Tibial nerve (tissue), 4 donors: Measurements from ENCODE around the gene MEGF6. TPM values are rescaled to one million over a fixed set of nuclear protein-coding genes. Genes with fewer than 3 reads are reported as not detected.

ENCODE experiments used
- DNase-seq, 2 donors: peaks; one replicate each; pipeline ENCODE4 v3.0.0-alpha.2; 2019; ENCODE audit warnings: low spot score in 2 of 2
- H3K27ac ChIP-seq, 4 donors: fragments of 200-600 bp; sonication (generic) in 3 of 4; one replicate each; pipeline ENCODE4 v1.5.1; 2017 to 2019; ENCODE audit warnings: mild to moderate bottlenecking in 1 of 4
- H3K27me3 ChIP-seq, 2 donors: fragments of 200-600 bp; sonication (generic) in 1 of 2; one replicate each; pipeline versions ENCODE4 v1.5.1 to v1.6.0; 2017 to 2019
- H3K36me3 ChIP-seq, 3 donors: fragments of 200-600 bp; sonication (generic); one replicate each; pipeline ENCODE4 v1.5.1; 2018 to 2019
- H3K4me1 ChIP-seq, 4 donors: fragments of 200-600 bp; sonication (generic) in 3 of 4; one replicate each; pipeline ENCODE4 v1.5.1; 2017 to 2019
- H3K4me3 ChIP-seq, 4 donors: fragments of 200-600 bp; sonication (generic) in 3 of 4; one replicate each; pipeline ENCODE4 v1.5.1; 2017 to 2019; ENCODE audit warnings: mild to moderate bottlenecking in 1 of 4, moderate library complexity in 1 of 4
- H3K9me3 ChIP-seq, 4 donors: fragments of 200-600 bp; sonication (generic) in 3 of 4; one replicate each; pipeline ENCODE4 v1.5.1; 2017 to 2019
- CTCF ChIP-seq, 5 experiments: fragments of 200-600 bp in 3 of 5; fragments of 450-650 bp in 2 of 5; sonication (generic) in 3 of 5; IDR thresholded peaks; one replicate each; pipeline ENCODE4 v1.5.1; 2016 to 2019; ENCODE audit warnings: antibody characterized with exemption in 5 of 5, mild to moderate bottlenecking in 3 of 5, moderate library complexity in 2 of 5
- EP300 ChIP-seq, 2 donors: sonication (generic); formaldehyde crosslinking; IDR thresholded peaks; one replicate each; pipeline ENCODE4 v1.6.1; 2017; ENCODE audit warnings: antibody characterized with exemption in 2 of 2, mild to moderate bottlenecking in 1 of 2
- POLR2A ChIP-seq, 2 donors: fragments of 450-650 bp; IDR thresholded peaks; one replicate each; pipeline ENCODE4 v1.6.1; 2017; ENCODE audit warnings: antibody characterized with exemption in 2 of 2, mild to moderate bottlenecking in 2 of 2, moderate library complexity in 2 of 2
- WGBS, 2 donors: methylation state at CpG; one replicate each; pipeline ENCODE4 v1.1.5; 2018; 5-methylcytosine and 5-hydroxymethylcytosine counted together
- total RNA-seq, 4 donors: library from RNA; depleted of rRNA; stranded (reverse); fragments of >200 nt; gene quantifications; one replicate each; pipeline ENCODE4 v1.1.0, GENCODE V29; 2016

The MEGF6 gene
- total RNA-seq, 4 donors from 2014 or later = 25.3 to 63.3 (median 42.8) TPM

GRCh38 chr1:3516911-3517675, 94.2 kb downstream of the MEGF6 start:
- H3K36me3 ChIP-seq = peaks cover 0 to 12% (median 0%) of the 10 kb centered on the region in 3 donors
- no peak overlapping the region for H3K4me3 ChIP-seq
- WGBS, 2 donors = 76 to 93% methylated on average over 11 to 17 of the region's 27 CpGs
- H3K27me3 ChIP-seq = no peaks in the 10 kb centered on the region
- no peaks in the 10 kb centered on the region for H3K9me3 ChIP-seq
- no peak for DNase-seq
- TF ChIP-seq EP300 (IDR thresholded peaks at IDR 0.05) (no peak), CTCF (IDR thresholded peaks at IDR 0.05) (no peak), POLR2A (IDR thresholded peaks at IDR 0.05) (no peak)
- H3K4me1 ChIP-seq = no peaks in the 10 kb centered on the region
- H3K27ac ChIP-seq = no peak overlapping the region

- H3K4me1 ChIP-seq = no peaks in the 10 kb centered on the region
- no peak for TF ChIP-seq POLR2A (IDR thresholded peaks at IDR 0.05)
- no peak for TF ChIP-seq CTCF (IDR thresholded peaks at IDR 0.05)
- no peak for TF ChIP-seq EP300 (IDR thresholded peaks at IDR 0.05)
- no peak for DNase-seq
- peaks cover 0 to 18% (median 0%) of the 10 kb centered on the region in 3 donors for H3K36me3 ChIP-seq
- no peak overlapping the region for H3K4me3 ChIP-seq
- WGBS, 2 donors = 0 to 64% methylated on average over 1 to 15 of the region's 15 CpGs
- no peaks in the 10 kb centered on the region for H3K27me3 ChIP-seq
- H3K27ac ChIP-seq = no peak overlapping the region
- no peaks in the 10 kb centered on the region for H3K9me3 ChIP-seq
Observed at GRCh38 chr1:3516481-3516869, 94.8 kb downstream of the MEGF6 start.

GRCh38 chr1:3515774-3516480, 95.4 kb downstream of the MEGF6 start:
- Histone ChIP-seq H3K36me3 (peaks cover 0 to 21% (median 0%) of the 10 kb centered on the region in 3 donors), H3K4me1 (no peaks in the 10 kb centered on the region), H3K9me3 (no peaks in the 10 kb centered on the region), H3K27ac (no peak overlapping the region), H3K4me3 (no peak overlapping the region), H3K27me3 (no peaks in the 10 kb centered on the region)
- no peak for TF ChIP-seq POLR2A (IDR thresholded peaks at IDR 0.05)
- WGBS, 2 donors = 52 to 75% methylated on average over 14 to 15 of the region's 19 CpGs
- no peak for DNase-seq

- TF ChIP-seq EP300 (IDR thresholded peaks at IDR 0.05) (no peak), POLR2A (IDR thresholded peaks at IDR 0.05) (no peak), CTCF (IDR thresholded peaks at IDR 0.05) (no peak)
Observed at GRCh38 chr1:3515272-3515671, 96.0 kb downstream of the MEGF6 start.

GRCh38 chr1:3514404-3514803, 96.9 kb downstream of the MEGF6 start:
- DNase-seq = no peak
- Histone ChIP-seq H3K9me3 (no peaks in the 10 kb centered on the region), H3K36me3 (peaks cover 0 to 12% (median 0%) of the 10 kb centered on the region in 3 donors), H3K27ac (no peak overlapping the region), H3K4me3 (no peak overlapping the region), H3K27me3 (no peaks in the 10 kb centered on the region), H3K4me1 (no peaks in the 10 kb centered on the region)
- no peak for TF ChIP-seq POLR2A (IDR thresholded peaks at IDR 0.05)
- no peak for TF ChIP-seq EP300 (IDR thresholded peaks at IDR 0.05)
- TF ChIP-seq CTCF (IDR thresholded peaks at IDR 0.05) = no peak
- WGBS, 2 donors = 88 to 90% methylated on average over 15 to 16 of the region's 17 CpGs

More at GRCh38 chr1:3515272-3515671, 96.0 kb downstream of the MEGF6 start:
- Histone ChIP-seq H3K4me3 (no peak overlapping the region), H3K36me3 (peaks cover 0 to 19% (median 0%) of the 10 kb centered on the region in 3 donors), H3K27me3 (no peaks in the 10 kb centered on the region), H3K27ac (no peak overlapping the region), H3K4me1 (no peaks in the 10 kb centered on the region), H3K9me3 (no peaks in the 10 kb centered on the region)
- WGBS, 2 donors = 93 to 94% methylated on average over 11 to 12 of the region's 12 CpGs
- no peak for DNase-seq
